Hepatocyte (in vitro differentiated cells): ENCODE results near the gene SERPINB13.

Source experiments
- EZH2 ChIP-seq: fragments of 200-600 bp; sonication (generic); IDR thresholded peaks from 2 replicates; pipeline ENCODE4 v1.6.1; 2016; ENCODE audit warnings: antibody characterized with exemption, mild to moderate bottlenecking, borderline replicate concordance
- EZH2phosphoT487 ChIP-seq: fragments of 200-600 bp; sonication (generic); IDR thresholded peaks from one replicate; pipeline ENCODE4 v1.6.1; 2018; ENCODE audit warnings: antibody characterized with exemption, mild to moderate bottlenecking, low read depth, moderate library complexity; ENCODE audit not compliant: unreplicated experiment, severe bottlenecking
- TF ChIP-seq, protein P1 (sequence below): fragments of 200-600 bp; sonication (generic); IDR thresholded peaks from 2 replicates; pipeline ENCODE4 v1.5.1; 2016; ENCODE audit warnings: antibody characterized with exemption, mild to moderate bottlenecking; ENCODE audit not compliant: poor library complexity

- TF ChIP-seq, protein P1, sequence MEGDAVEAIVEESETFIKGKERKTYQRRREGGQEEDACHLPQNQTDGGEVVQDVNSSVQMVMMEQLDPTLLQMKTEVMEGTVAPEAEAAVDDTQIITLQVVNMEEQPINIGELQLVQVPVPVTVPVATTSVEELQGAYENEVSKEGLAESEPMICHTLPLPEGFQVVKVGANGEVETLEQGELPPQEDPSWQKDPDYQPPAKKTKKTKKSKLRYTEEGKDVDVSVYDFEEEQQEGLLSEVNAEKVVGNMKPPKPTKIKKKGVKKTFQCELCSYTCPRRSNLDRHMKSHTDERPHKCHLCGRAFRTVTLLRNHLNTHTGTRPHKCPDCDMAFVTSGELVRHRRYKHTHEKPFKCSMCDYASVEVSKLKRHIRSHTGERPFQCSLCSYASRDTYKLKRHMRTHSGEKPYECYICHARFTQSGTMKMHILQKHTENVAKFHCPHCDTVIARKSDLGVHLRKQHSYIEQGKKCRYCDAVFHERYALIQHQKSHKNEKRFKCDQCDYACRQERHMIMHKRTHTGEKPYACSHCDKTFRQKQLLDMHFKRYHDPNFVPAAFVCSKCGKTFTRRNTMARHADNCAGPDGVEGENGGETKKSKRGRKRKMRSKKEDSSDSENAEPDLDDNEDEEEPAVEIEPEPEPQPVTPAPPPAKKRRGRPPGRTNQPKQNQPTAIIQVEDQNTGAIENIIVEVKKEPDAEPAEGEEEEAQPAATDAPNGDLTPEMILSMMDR, result no peak
- no peak for TF ChIP-seq EZH2
- TF ChIP-seq EZH2phosphoT487, result no peak
Measured at GRCh38 chr18:63606526-63606925, 19.4 kb downstream of the SERPINB13 start.
